Lung (tissue), 12 donors: Measurements from ENCODE around the gene KMT2D. TPM values are rescaled to one million over a fixed set of nuclear protein-coding genes. Genes with fewer than 3 reads are reported as not detected.

Experiments used
- ATAC-seq: fragments of 200-7000 bp; cut with Tn5 transposase; one replicate; pipeline ENCODE4 v1.9.1; 2020; ENCODE audit warnings: moderate number of reproducible peaks; ENCODE audit not compliant: insufficient read depth, low FRiP score
- DNase-seq, 3 donors: peaks; one replicate each; pipeline ENCODE4 v3.0.0-alpha.2; 2013 to 2017
- H3K27ac ChIP-seq, 2 donors: one replicate each; pipeline ENCODE4 v1.5.1; 2013; ENCODE audit warnings: mild to moderate bottlenecking in 2 of 2, moderate library complexity in 2 of 2, control low read depth in 1 of 2, inconsistent platforms in 1 of 2, low read depth in 1 of 2, low read length in 1 of 2
- H3K27me3 ChIP-seq, 3 donors: one replicate each; pipeline ENCODE4 v1.5.1; 2013; ENCODE audit warnings: low read length in 2 of 3; ENCODE audit not compliant: control insufficient read depth in 3 of 3, insufficient read depth in 3 of 3
- H3K36me3 ChIP-seq, 4 donors: one replicate each; pipeline ENCODE4 v1.5.1; 2013; ENCODE audit warnings: low read length in 4 of 4, mild to moderate bottlenecking in 1 of 4, moderate library complexity in 1 of 4; ENCODE audit not compliant: control insufficient read depth in 4 of 4, insufficient read depth in 4 of 4
- H3K4me1 ChIP-seq, 5 donors: one replicate each; pipeline ENCODE4 v1.5.1; 2013; ENCODE audit warnings: low read length in 5 of 5, mild to moderate bottlenecking in 2 of 5, moderate library complexity in 1 of 5; ENCODE audit not compliant: control insufficient read depth in 5 of 5, insufficient read depth in 5 of 5
- H3K4me3 ChIP-seq: one replicate; pipeline ENCODE4 v1.5.1; 2013; ENCODE audit warnings: mild to moderate bottlenecking, control low read depth, moderate library complexity
- H3K9ac ChIP-seq, 2 donors: one replicate each; pipeline ENCODE4 v1.5.1; 2013; ENCODE audit warnings: low read length in 2 of 2, control low read depth in 1 of 2; ENCODE audit not compliant: insufficient read depth in 1 of 2
- H3K9me3 ChIP-seq, 4 donors: one replicate each; pipeline ENCODE4 v1.5.1; 2013; ENCODE audit warnings: low read length in 3 of 4, mild to moderate bottlenecking in 1 of 4, moderate library complexity in 1 of 4; ENCODE audit not compliant: control insufficient read depth in 4 of 4, insufficient read depth in 3 of 4
- CTCF ChIP-seq: IDR thresholded peaks from 2 replicates; pipeline ENCODE4 v1.5.1; 2012; ENCODE audit warnings: mild to moderate bottlenecking; ENCODE audit errors: control extremely low read depth, extremely low read depth
- WGBS, 2 donors: extraction: QIAGEN DNeasy Blood & Tissue Kit; methylation state at CpG; one replicate each; pipeline ENCODE4 v1.1.7; 2013; 5-methylcytosine and 5-hydroxymethylcytosine counted together
- polyA plus RNA-seq, 2 donors: library from polyadenylated mRNA; stranded (reverse); fragments of 200-250 nt; gene quantifications; one replicate each; pipeline ENCODE4 v1.2.1, GENCODE V29; 2013
- total RNA-seq, 2 donors: library from RNA; depleted of rRNA in 1 of 2; stranded (reverse); fragments of >200 nt in 1 of 2; gene quantifications; one replicate each; pipeline ENCODE4 v1.2.1, GENCODE V29; 2014 to 2021
- donor health status: control.
- donor health status: control.
- donor health status: Bipolar disorder and iron deficiency.
- donor health status: healthy.
- donor health status: DM: yes; HTN: yes; CAD: no.

The KMT2D gene
- total and polyA plus RNA-seq, 4 donors, result 27.6 to 115 (median 49.2) TPM

- no peak for TF ChIP-seq CTCF
- H3K36me3 ChIP-seq, result peaks cover 0 to 13% (median 6%) of the 10 kb centered on the region in 4 donors
- DNase-seq (no peak), ATAC-seq (no peak)
- 61 to 63% methylated on average over 4 of the region's 4 CpGs for WGBS, 2 donors
- H3K4me3 ChIP-seq, result no peak overlapping the region
- H3K4me1 ChIP-seq, result peaks cover 0 to 42% (median 20%) of the 10 kb centered on the region in 5 donors
- no peak overlapping the region for H3K27ac ChIP-seq
- H3K9ac ChIP-seq, result no peak overlapping the region
- peaks cover 0 to 4% (median 0%) of the 10 kb centered on the region in 4 donors for H3K9me3 ChIP-seq
- peaks cover 0 to 64% (median 62%) of the 10 kb centered on the region in 3 donors for H3K27me3 ChIP-seq
Observed at GRCh38 chr12:49092816-49093406, 32.3 kb upstream of the KMT2D start.

GRCh38 chr12:49092086-49092815 is 31.7 kb upstream of the KMT2D start:
- WGBS, 2 donors, result 3 to 5% methylated on average over 26 to 32 of the region's 32 CpGs
- peak; percentile 8 for TF ChIP-seq CTCF
- no peak overlapping the region for H3K4me3 ChIP-seq
- no peak overlapping the region for H3K9ac ChIP-seq
- DNase-seq (peak; percentile 31 to 41 (median 35)), ATAC-seq (no peak)
- peaks cover 0 to 4% (median 0%) of the 10 kb centered on the region in 4 donors for H3K9me3 ChIP-seq
- H3K27ac ChIP-seq, result peak overlapping the region in 1 of 2 donors; percentile 15
- peaks cover 0 to 6% (median 2%) of the 10 kb centered on the region in 4 donors for H3K36me3 ChIP-seq
- H3K27me3 ChIP-seq, result peaks cover 0 to 65% (median 63%) of the 10 kb centered on the region in 3 donors
- peaks cover 0 to 42% (median 20%) of the 10 kb centered on the region in 5 donors for H3K4me1 ChIP-seq

- peaks cover 0 to 67% (median 65%) of the 10 kb centered on the region in 3 donors for H3K27me3 ChIP-seq
- WGBS, 2 donors, result 1 to 4% methylated on average over 12 to 14 of the region's 14 CpGs
- peaks cover 0 to 4% (median 0%) of the 10 kb centered on the region in 4 donors for H3K36me3 ChIP-seq
- H3K9me3 ChIP-seq, result peaks cover 0 to 4% (median 0%) of the 10 kb centered on the region in 4 donors
- no peak overlapping the region for H3K4me3 ChIP-seq
- ATAC-seq (no peak), DNase-seq (no peak)
- H3K27ac ChIP-seq, result no peak overlapping the region
- TF ChIP-seq CTCF, result no peak
- no peak overlapping the region for H3K9ac ChIP-seq
- H3K4me1 ChIP-seq, result peaks cover 0 to 42% (median 20%) of the 10 kb centered on the region in 5 donors
Observed at GRCh38 chr12:49091836-49092085, 31.2 kb upstream of the KMT2D start.
